Stimulated activated CD8-positive, alpha-beta memory T cell treated with anti-CD3 and anti-CD28 coated beads, Interleukin-15, amount 100 ng/mL, for 24 hours (primary cell): ENCODE measurements around the gene KAZN.

ENCODE experiments used
- DNase-seq: peaks from one replicate; pipeline ENCODE4 v3.0.0-alpha.2; 2020; ENCODE audit warnings: low read depth

KAZN gene

GRCh38 chr1:14715266-14715665, 116.8 kb downstream of the KAZN start:
- no peak for DNase-seq

- DNase-seq: no peak
Observed at GRCh38 chr1:14715802-14716201, 117.3 kb downstream of the KAZN start.

DNA sequence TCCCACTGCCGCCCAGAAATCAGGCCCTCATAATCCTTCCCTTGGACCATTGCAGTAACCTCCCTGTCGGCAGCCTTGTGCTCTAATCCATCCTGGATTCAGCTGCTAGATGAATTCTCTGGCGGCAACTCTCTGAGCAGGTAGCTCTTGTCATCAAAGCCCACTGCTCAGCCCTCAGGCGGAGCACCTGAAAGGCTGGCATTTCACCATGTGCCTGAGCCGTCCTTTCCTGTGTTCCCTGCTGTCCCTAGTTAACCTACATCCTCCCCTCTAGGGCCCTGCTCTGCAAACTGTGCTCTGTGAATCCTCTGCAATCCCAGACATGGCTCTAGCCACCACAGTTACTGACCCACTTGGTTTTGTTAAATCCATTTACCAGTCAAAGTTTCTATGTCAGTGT, 118.0 kb downstream of the KAZN start:
- no peak for DNase-seq

DNA sequence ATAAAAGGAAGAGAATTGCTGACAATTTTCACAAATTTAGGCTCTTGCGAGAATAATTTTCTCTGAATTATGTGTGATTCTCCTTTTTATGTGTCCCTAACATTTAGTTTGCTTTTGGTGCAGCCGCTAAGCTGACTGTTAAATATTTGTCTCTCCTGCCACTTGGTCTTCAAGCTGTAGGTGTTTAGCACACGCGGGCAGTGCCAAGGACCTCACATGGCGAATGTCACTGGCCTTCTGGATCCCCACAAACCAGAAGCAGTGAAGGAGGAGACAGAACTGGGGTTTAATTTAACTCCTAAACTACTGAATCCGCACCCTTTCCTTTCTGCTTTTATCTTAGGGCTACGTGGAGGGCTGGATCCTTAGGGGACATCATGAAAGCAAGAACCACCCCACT, 120.0 kb downstream of the KAZN start:
- no peak for DNase-seq

GRCh38 chr1:14723401-14723800, 124.9 kb downstream of the KAZN start:
- no peak for DNase-seq

- DNase-seq: no peak
Observed at GRCh38 chr1:14724246-14724645, 125.8 kb downstream of the KAZN start.

GRCh38 chr1:14724678-14725077, 126.2 kb downstream of the KAZN start:
- no peak for DNase-seq

DNA sequence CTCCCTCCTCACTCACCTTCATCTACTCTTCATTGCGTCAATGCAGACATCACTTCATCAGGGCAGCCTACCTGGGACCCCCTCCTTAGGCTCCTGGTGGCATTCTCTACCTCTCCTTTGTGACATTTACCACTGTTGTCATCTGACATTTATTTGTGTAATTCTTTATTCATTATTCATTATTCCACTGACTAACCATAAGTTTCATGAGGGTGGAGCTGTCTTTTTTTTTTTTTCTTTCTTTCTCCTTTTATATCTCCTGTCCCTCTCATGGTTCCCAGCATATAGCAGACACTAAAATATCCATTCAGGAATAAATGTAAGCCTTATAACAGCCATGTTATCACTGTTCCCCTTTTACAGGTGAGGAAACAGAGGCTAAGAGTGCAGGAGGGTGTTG, 126.8 kb downstream of the KAZN start:
- no peak for DNase-seq

GRCh38 chr1:14725695-14726094, 127.2 kb downstream of the KAZN start:
- no peak for DNase-seq

DNA sequence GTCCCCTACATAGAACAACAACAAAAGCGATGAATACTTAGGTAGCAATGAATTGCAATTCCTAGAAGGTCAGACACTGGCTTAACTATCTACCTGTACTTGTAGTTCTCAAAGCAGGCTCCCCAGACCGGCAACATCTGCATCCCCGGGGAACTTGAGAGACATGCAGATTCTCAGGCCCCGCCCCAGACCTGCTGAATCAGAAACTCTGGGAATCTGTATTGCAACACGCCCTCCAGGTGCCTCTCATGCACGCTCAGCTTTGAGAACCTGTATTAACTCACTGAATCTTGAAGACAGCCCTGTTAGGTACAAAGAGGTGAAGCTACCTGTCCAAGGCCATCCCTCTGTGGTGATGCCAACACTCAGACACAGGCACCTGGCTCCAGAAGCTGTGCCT, 128.1 kb downstream of the KAZN start:
- DNase-seq: no peak

DNA sequence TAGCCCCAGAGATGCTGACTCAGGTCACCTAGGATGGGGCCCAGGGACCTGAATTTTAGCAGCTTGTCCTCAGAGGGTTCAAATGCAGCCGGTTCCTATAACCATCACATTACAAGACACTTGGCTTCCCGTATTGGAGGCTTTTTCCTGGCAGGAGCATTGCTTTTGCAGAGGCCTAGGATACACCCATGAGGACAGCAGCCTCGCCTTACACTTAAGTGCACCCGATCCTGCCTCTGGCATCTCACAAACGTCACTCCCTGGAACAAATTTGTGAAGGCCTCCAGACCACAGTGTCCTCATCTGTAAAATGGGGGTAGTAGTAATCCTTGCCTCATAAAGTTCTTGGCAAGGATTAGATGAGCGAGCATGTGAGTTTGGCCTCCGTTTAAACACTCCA, 130.0 kb downstream of the KAZN start:
- DNase-seq: no peak

- DNase-seq: no peak
Observed at GRCh38 chr1:14732728-14733047, 134.2 kb downstream of the KAZN start.

DNA sequence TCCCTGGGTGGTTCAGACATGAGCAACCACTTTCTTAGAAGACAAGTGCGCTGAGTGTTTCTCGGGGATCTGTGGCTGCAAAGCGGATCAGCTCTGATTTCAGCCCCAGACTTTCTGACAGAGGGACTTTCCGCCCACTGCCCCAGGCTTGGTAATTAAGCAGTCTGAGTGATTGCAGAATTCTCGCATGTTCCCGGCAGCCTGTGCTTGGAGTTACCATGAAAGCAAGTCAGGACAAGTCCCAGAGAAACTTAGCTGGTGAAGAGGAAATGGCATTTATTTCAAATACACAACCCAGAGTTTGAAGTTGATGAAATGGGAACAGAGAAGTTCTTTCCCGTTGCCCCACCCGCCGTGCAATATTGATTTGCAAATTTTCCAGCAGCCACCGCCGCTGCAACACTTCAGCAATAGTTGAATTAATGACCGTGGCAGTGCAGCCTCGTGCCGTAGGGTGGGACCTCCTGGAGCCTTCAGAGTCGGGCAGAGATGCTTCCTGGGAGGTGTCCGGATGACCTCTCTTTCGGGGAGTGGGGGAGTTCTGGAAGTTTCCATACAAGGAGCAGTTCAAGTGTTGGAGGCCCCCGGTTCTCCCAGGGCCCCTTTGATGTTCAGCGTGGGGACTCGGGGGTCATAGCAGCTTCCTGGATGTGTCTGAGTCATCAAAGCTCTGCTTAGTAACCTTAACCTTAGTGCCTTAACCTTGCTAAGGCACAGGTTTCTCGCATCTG, 134.7 kb downstream of the KAZN start:
- no peak for DNase-seq

DNA sequence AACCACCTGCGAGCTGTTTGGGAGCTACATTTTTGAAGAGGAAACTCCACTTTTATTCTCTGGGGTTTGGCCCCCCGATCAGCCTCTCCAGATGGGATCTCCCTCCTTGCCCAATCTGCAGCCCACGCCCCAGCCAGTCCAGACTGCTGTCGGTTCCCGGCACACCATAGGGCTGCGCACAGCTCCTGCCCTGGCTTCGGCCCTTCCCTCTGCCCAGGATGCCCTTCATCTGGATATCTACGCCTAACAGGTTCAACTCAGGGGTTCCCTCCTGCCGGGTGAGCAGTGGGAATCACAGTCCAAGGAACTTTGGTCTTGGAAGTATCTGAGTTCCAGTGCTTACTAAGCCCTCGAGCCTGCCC, 135.3 kb downstream of the KAZN start:
- no peak for DNase-seq

- no peak for DNase-seq
Observed at GRCh38 chr1:14735841-14736240, 137.4 kb downstream of the KAZN start.

GRCh38 chr1:14737561-14738094, 139.1 kb downstream of the KAZN start:
- no peak for DNase-seq

DNA sequence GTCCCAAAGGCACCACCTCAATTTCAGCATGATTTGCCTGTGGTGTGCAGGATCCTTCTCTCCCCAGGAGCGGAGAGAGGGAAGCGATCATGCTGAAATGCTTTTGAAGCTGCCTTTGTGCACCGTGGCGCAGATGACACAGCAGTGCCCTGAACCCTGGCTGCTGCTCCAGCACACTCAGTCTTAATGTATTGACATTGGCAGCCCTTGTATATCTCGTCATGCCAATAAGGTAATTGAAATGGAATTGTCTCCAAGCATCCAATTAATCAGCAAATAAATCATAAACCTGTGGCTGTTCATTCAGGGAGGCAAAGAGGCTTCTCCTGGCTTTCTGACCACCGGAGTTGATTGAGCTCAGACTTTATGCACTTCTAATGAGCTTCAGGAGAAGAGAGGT, 139.8 kb downstream of the KAZN start:
- no peak for DNase-seq

- no peak for DNase-seq
Observed at GRCh38 chr1:14738647-14739046, 140.2 kb downstream of the KAZN start.

GRCh38 chr1:14739082-14739832, 140.8 kb downstream of the KAZN start:
- no peak for DNase-seq

GRCh38 chr1:14740016-14740415, 141.5 kb downstream of the KAZN start:
- no peak for DNase-seq

DNA sequence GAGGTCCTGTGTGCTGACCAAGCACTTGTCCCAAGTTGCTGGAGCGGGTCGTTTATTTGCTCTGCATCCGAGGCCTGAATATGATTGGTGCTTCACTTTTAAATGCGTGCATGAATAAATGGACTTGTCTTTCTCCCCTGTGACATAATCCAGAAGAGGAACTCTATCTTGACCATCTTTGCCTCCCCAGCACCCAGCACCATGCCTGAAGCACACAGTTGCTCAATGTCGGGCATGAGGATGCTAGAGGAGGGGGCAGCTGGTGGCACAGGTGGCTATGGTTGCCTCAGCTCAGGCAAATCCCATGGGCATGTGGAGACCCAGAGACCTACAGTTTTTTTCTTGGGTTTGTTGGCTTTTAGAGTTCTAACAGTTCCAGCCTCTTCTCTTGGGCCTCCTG, 142.6 kb downstream of the KAZN start:
- no peak for DNase-seq

GRCh38 chr1:14741532-14741931, 143.0 kb downstream of the KAZN start:
- DNase-seq: no peak

- DNase-seq: no peak
Observed at GRCh38 chr1:14742181-14742980, 143.9 kb downstream of the KAZN start.
